HG02763 (cell line): ENCODE data around the gene TRIM58.

Experiments used
- ATAC-seq: cut with Tn5 transposase; IDR thresholded peaks from one replicate; pipeline ENCODE4 v1.9.1; 2021; ENCODE audit warnings: mild to moderate bottlenecking, moderate library complexity; ENCODE audit not compliant: unreplicated experiment

The TRIM58 gene

GRCh38 chr1:247857069-247857984 is at the start of gene TRIM58:
TSS of gene TRIM58 (plus strand) at chr1:247857187. CDS start at chr1:247857247, 60 bp downstream.
- ATAC-seq = no peak

GRCh38 chr1:247812637-247813036 is 44.4 kb upstream of the TRIM58 start:
- ATAC-seq = no peak

- no peak for ATAC-seq
Observed at GRCh38 chr1:247822060-247822459, 34.9 kb upstream of the TRIM58 start.

GRCh38 chr1:247824023-247824422 is 33.0 kb upstream of the TRIM58 start, which contains the start of gene OR14A16:
TSS of gene OR14A16 (minus strand) at chr1:247824119. CDS start at chr1:247815729, 8,390 bp downstream.
- ATAC-seq = no peak

- no peak for ATAC-seq
Observed at GRCh38 chr1:247825362-247825761, 31.6 kb upstream of the TRIM58 start.

GRCh38 chr1:247829656-247830055 is 27.3 kb upstream of the TRIM58 start:
- no peak for ATAC-seq

- ATAC-seq = no peak
Observed at GRCh38 chr1:247833601-247834000, 23.4 kb upstream of the TRIM58 start.

- ATAC-seq = no peak
Observed at GRCh38 chr1:247840818-247841217, 16.2 kb upstream of the TRIM58 start.

GRCh38 chr1:247841796-247842195 is 15.2 kb upstream of the TRIM58 start, which contains the start of gene OR11L1:
TSS of gene OR11L1 (minus strand) at chr1:247841896. CDS start at chr1:247841896, 0 bp downstream.
- no peak for ATAC-seq

GRCh38 chr1:247843411-247843810 is 13.6 kb upstream of the TRIM58 start:
- no peak for ATAC-seq

GRCh38 chr1:247845011-247845692 is 11.8 kb upstream of the TRIM58 start:
- no peak for ATAC-seq

GRCh38 chr1:247845693-247846017 is 11.3 kb upstream of the TRIM58 start:
- ATAC-seq = no peak

- ATAC-seq = no peak
Observed at GRCh38 chr1:247848346-247848745, 8.6 kb upstream of the TRIM58 start.

GRCh38 chr1:247849616-247850015 is 7.4 kb upstream of the TRIM58 start:
- no peak for ATAC-seq

- no peak for ATAC-seq
Observed at GRCh38 chr1:247854899-247855545, 2.0 kb upstream of the TRIM58 start.

- ATAC-seq = no peak
Observed at GRCh38 chr1:247855911-247856310, 1.1 kb upstream of the TRIM58 start.

GRCh38 chr1:247857985-247858619 is 1.1 kb downstream of the TRIM58 start:
- ATAC-seq = no peak

GRCh38 chr1:247862756-247863155 is 5.8 kb downstream of the TRIM58 start:
- no peak for ATAC-seq

GRCh38 chr1:247864644-247865043 is 7.7 kb downstream of the TRIM58 start:
- no peak for ATAC-seq

GRCh38 chr1:247865416-247865815 is 8.4 kb downstream of the TRIM58 start:
- no peak for ATAC-seq

GRCh38 chr1:247883346-247883745 is 26.4 kb downstream of the TRIM58 start:
- no peak for ATAC-seq
